GM23338 (cell line): Measurements from ENCODE around the gene FTO.

Experiments
- CREB1 ChIP-seq: fragments of 250-450 bp; sonication (Bioruptor Pico); IDR thresholded peaks from 2 replicates; pipeline ENCODE4 v1.5.0; 2020; ENCODE audit warnings: low read depth, mild to moderate bottlenecking, moderate library complexity
- EZH2 ChIP-seq: fragments of 200-600 bp; sonication (generic); IDR thresholded peaks from one replicate; pipeline ENCODE4 v1.8.0; 2017; ENCODE audit warnings: antibody characterized with exemption, mild to moderate bottlenecking, low read depth; ENCODE audit not compliant: unreplicated experiment
- EZH2phosphoT487 ChIP-seq: fragments of 200-600 bp; sonication (generic); IDR thresholded peaks from one replicate; pipeline ENCODE4 v1.8.1; 2018; ENCODE audit warnings: antibody characterized with exemption; ENCODE audit not compliant: unreplicated experiment
- POLR2AphosphoS5 ChIP-seq: IDR thresholded peaks from 2 replicates; pipeline ENCODE4 v1.6.1; 2016; ENCODE audit warnings: antibody characterized with exemption, low read depth
- STAT1 ChIP-seq: IDR thresholded peaks from one replicate; pipeline ENCODE4 v1.6.1; 2016; ENCODE audit warnings: antibody characterized with exemption; ENCODE audit not compliant: unreplicated experiment
- TF ChIP-seq, protein P1 (sequence below): IDR thresholded peaks from one replicate; pipeline ENCODE4 v1.6.1; 2018; ENCODE audit warnings: antibody characterized with exemption; ENCODE audit not compliant: unreplicated experiment
- TF ChIP-seq, protein P2 (sequence below), 2 experiments: fragments of 200-600 bp in 1 of 2; sonication (generic) in 1 of 2; conservative IDR thresholded peaks; 2 replicates each; pipeline versions ENCODE4 v1.5.1 to v1.6.1; 2016 to 2017; ENCODE audit warnings: antibody characterized with exemption in 2 of 2, low read depth in 2 of 2, mild to moderate bottlenecking in 2 of 2, moderate library complexity in 1 of 2
- TF ChIP-seq, protein P3 (sequence below): IDR thresholded peaks from 2 replicates; pipeline ENCODE4 v1.6.1; 2016; ENCODE audit warnings: antibody characterized with exemption

DNA sequence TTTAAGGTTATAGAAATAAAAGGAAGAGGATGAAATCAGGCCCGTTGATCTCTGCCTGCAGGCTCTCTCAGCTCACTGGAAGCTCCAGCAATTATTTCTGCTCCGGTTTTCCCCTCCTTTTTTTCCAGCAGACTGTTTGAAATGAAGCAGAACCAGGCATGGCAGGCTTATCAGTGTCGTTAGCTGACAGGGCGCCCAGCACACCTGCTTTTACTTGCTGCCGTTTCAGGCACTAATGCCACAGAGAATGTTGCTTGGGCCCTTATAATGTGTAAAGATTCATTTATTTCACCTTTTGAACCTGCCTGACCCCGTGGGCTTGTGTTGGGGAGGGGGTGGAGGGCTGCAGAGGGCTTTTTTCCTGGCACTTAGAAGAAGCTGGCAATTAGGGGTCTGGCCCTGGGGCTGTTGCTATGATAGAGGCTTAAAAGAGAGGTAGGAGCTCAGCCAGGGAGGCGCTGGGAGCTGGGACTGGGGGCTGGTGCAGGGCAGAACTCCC lies 474.6 kb downstream of the FTO start:
- TF ChIP-seq, protein P1, sequence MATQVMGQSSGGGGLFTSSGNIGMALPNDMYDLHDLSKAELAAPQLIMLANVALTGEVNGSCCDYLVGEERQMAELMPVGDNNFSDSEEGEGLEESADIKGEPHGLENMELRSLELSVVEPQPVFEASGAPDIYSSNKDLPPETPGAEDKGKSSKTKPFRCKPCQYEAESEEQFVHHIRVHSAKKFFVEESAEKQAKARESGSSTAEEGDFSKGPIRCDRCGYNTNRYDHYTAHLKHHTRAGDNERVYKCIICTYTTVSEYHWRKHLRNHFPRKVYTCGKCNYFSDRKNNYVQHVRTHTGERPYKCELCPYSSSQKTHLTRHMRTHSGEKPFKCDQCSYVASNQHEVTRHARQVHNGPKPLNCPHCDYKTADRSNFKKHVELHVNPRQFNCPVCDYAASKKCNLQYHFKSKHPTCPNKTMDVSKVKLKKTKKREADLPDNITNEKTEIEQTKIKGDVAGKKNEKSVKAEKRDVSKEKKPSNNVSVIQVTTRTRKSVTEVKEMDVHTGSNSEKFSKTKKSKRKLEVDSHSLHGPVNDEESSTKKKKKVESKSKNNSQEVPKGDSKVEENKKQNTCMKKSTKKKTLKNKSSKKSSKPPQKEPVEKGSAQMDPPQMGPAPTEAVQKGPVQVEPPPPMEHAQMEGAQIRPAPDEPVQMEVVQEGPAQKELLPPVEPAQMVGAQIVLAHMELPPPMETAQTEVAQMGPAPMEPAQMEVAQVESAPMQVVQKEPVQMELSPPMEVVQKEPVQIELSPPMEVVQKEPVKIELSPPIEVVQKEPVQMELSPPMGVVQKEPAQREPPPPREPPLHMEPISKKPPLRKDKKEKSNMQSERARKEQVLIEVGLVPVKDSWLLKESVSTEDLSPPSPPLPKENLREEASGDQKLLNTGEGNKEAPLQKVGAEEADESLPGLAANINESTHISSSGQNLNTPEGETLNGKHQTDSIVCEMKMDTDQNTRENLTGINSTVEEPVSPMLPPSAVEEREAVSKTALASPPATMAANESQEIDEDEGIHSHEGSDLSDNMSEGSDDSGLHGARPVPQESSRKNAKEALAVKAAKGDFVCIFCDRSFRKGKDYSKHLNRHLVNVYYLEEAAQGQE, result no peak
- TF ChIP-seq, protein P2, sequence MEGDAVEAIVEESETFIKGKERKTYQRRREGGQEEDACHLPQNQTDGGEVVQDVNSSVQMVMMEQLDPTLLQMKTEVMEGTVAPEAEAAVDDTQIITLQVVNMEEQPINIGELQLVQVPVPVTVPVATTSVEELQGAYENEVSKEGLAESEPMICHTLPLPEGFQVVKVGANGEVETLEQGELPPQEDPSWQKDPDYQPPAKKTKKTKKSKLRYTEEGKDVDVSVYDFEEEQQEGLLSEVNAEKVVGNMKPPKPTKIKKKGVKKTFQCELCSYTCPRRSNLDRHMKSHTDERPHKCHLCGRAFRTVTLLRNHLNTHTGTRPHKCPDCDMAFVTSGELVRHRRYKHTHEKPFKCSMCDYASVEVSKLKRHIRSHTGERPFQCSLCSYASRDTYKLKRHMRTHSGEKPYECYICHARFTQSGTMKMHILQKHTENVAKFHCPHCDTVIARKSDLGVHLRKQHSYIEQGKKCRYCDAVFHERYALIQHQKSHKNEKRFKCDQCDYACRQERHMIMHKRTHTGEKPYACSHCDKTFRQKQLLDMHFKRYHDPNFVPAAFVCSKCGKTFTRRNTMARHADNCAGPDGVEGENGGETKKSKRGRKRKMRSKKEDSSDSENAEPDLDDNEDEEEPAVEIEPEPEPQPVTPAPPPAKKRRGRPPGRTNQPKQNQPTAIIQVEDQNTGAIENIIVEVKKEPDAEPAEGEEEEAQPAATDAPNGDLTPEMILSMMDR (conservative IDR thresholded peaks at IDR 0.05; ENCODE audit: low read depth in 2 of 2), result no peak
- TF ChIP-seq POLR2AphosphoS5, result no peak
- no peak for TF ChIP-seq EZH2phosphoT487
- TF ChIP-seq EZH2, result no peak
- TF ChIP-seq CREB1, result no peak
- TF ChIP-seq, protein P3, sequence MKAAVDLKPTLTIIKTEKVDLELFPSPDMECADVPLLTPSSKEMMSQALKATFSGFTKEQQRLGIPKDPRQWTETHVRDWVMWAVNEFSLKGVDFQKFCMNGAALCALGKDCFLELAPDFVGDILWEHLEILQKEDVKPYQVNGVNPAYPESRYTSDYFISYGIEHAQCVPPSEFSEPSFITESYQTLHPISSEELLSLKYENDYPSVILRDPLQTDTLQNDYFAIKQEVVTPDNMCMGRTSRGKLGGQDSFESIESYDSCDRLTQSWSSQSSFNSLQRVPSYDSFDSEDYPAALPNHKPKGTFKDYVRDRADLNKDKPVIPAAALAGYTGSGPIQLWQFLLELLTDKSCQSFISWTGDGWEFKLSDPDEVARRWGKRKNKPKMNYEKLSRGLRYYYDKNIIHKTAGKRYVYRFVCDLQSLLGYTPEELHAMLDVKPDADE, result no peak
- TF ChIP-seq STAT1, result no peak
